PC-3 (cell line): ENCODE measurements around the gene UCN2. TPM values are rescaled to one million over a fixed set of nuclear protein-coding genes. Genes with fewer than 3 reads are reported as not detected.

Experiments
- ATAC-seq: fragments of 200-7000 bp; cut with Tn5 transposase; 2 replicates; pipeline ENCODE4 v1.9.1; 2020; ENCODE audit warnings: mild to moderate bottlenecking, moderate library complexity
- BruUV-seq: library from RNA; stranded (reverse); fragments of 400-500 nt; replicated peaks from 2 replicates; lab custom pipeline; 2021; lab: Mats Ljungman, UMichigan
- CTCF ChIA-PET: fragments of 300-600 bp; sonication (Branson Sonifier 250); formaldehyde crosslinking; loops from one replicate; lab custom pipeline; 2022; ENCODE audit warnings: antibody characterized with exemption; lab: Charles Lee
- POLR2A ChIA-PET: fragments of 300-600 bp; sonication (Branson Sonifier 250); formaldehyde crosslinking; loops from one replicate; lab custom pipeline; 2022; ENCODE audit warnings: antibody characterized with exemption; ENCODE audit not compliant: unreplicated experiment; lab: Charles Lee
- DNase-seq: peaks from one replicate; pipeline ENCODE4 v3.0.0-alpha.2; 2015
- H2AFZ ChIP-seq: fragments of 300-600 bp; sonication (generic); 2 replicates; pipeline ENCODE4 v1.6.0; 2016; ENCODE audit warnings: antibody characterized with exemption, low read length
- H3F3A ChIP-seq: fragments of 300-600 bp; sonication (generic); one replicate; pipeline ENCODE4 v1.6.0; 2017; ENCODE audit warnings: antibody characterized with exemption, low read length, control low read depth, mild to moderate bottlenecking; ENCODE audit not compliant: unreplicated experiment
- H3K27ac ChIP-seq: fragments of 300-600 bp; sonication (generic); 2 replicates; pipeline ENCODE4 v1.5.1; 2016; ENCODE audit warnings: mild to moderate bottlenecking, low read length
- H3K27me3 ChIP-seq: fragments of 300-600 bp; sonication (generic); 2 replicates; pipeline ENCODE4 v1.6.1; 2016; ENCODE audit warnings: low read length, mixed read lengths
- H3K36me3 ChIP-seq: fragments of 300-600 bp; sonication (generic); 2 replicates; pipeline ENCODE4 v1.6.1; 2016; ENCODE audit warnings: low read depth, mixed run types, low read length, mixed read lengths
- H3K4me1 ChIP-seq: fragments of 300-600 bp; sonication (generic); 2 replicates; pipeline ENCODE4 v1.5.1; 2016; ENCODE audit warnings: low read length; ENCODE audit not compliant: insufficient read depth
- H3K4me2 ChIP-seq: fragments of 300-600 bp; sonication (generic); 2 replicates; pipeline ENCODE4 v1.6.0; 2016; ENCODE audit warnings: low read length
- H3K4me3 ChIP-seq: fragments of 300-600 bp; sonication (generic); 2 replicates; pipeline ENCODE4 v1.5.1; 2016; ENCODE audit warnings: mild to moderate bottlenecking, low read length, mixed read lengths
- H3K79me2 ChIP-seq: fragments of 300-600 bp; sonication (generic); 2 replicates; pipeline ENCODE4 v1.6.1; 2017; ENCODE audit warnings: low read length, mixed read lengths
- H3K9ac ChIP-seq: fragments of 300-600 bp; sonication (generic); 2 replicates; pipeline ENCODE4 v1.6.0; 2016; ENCODE audit warnings: mild to moderate bottlenecking, low read length
- H3K9me2 ChIP-seq: fragments of 300-600 bp; sonication (generic); replicated peaks from 2 replicates; pipeline ENCODE4 v1.6.1; 2016; ENCODE audit warnings: mixed run types, low read length, mixed read lengths
- H3K9me3 ChIP-seq: fragments of 300-600 bp; sonication (generic); 2 replicates; pipeline ENCODE4 v1.6.1; 2016; ENCODE audit warnings: low read length, mixed read lengths
- H4K20me1 ChIP-seq: fragments of 300-600 bp; sonication (generic); 2 replicates; pipeline ENCODE4 v1.6.1; 2016; ENCODE audit warnings: low read length, mixed read lengths
- CTCF ChIP-seq: fragments of 300-600 bp; sonication (generic); conservative IDR thresholded peaks from 2 replicates; pipeline ENCODE4 v1.5.1; 2017; ENCODE audit warnings: antibody characterized with exemption, low read depth, mild to moderate bottlenecking, low read length
- EZH2 ChIP-seq: fragments of 300-600 bp; sonication (generic); IDR thresholded peaks from one replicate; pipeline ENCODE4 v1.6.1; 2017; ENCODE audit warnings: antibody characterized with exemption, mild to moderate bottlenecking, low read length; ENCODE audit not compliant: unreplicated experiment
- EZH2phosphoT487 ChIP-seq: fragments of 300-600 bp; sonication (generic); IDR thresholded peaks from 2 replicates; pipeline ENCODE4 v1.6.1; 2018; ENCODE audit warnings: mild to moderate bottlenecking, antibody characterized with exemption, low read length, borderline replicate concordance
- intact Hi-C: fragments of 100-400 bp; cut with micrococcal nuclease; formaldehyde crosslinking; loops from 2 replicates; pipeline ENCODE4 v1.9.0; 2023
- total RNA-seq: library from RNA; depleted of rRNA; stranded (reverse); fragments of >200 nt; gene quantifications from 2 replicates; pipeline ENCODE4 v1.2.3, GENCODE V29; 2014

The UCN2 gene
- total RNA-seq, 1 experiment from 2014 or later = 0.91 TPM

GRCh38 chr3:48600711-48601621 lies 37.4 kb upstream of the UCN2 start:
- H2AFZ ChIP-seq = no peak overlapping the region
- no peak overlapping the region for H3K27ac ChIP-seq
- CTCF ChIA-PET = no interaction called here
- peaks cover 54% of the 10 kb centered on the region for H3K4me1 ChIP-seq
- TF ChIP-seq CTCF = no peak
- H3K4me2 ChIP-seq = no peak overlapping the region
- BruUV-seq = no TSS peak
- no peaks in the 10 kb centered on the region for H4K20me1 ChIP-seq
- no peaks in the 10 kb centered on the region for H3K9me3 ChIP-seq
- H3K9me2 ChIP-seq = no peaks in the 10 kb centered on the region
- POLR2A ChIA-PET = no interaction called here
- H3K36me3 ChIP-seq = peaks cover 70% of the 10 kb centered on the region
- DNase-seq (no peak), ATAC-seq (no peak)
- H3K79me2 ChIP-seq = peaks cover 12% of the 10 kb centered on the region
- H3K9ac ChIP-seq = no peak overlapping the region
- no peak overlapping the region for H3K4me3 ChIP-seq
- H3F3A ChIP-seq = no peaks in the 10 kb centered on the region
- H3K27me3 ChIP-seq = no peaks in the 10 kb centered on the region
- intact Hi-C loops = no loop called here

DNA sequence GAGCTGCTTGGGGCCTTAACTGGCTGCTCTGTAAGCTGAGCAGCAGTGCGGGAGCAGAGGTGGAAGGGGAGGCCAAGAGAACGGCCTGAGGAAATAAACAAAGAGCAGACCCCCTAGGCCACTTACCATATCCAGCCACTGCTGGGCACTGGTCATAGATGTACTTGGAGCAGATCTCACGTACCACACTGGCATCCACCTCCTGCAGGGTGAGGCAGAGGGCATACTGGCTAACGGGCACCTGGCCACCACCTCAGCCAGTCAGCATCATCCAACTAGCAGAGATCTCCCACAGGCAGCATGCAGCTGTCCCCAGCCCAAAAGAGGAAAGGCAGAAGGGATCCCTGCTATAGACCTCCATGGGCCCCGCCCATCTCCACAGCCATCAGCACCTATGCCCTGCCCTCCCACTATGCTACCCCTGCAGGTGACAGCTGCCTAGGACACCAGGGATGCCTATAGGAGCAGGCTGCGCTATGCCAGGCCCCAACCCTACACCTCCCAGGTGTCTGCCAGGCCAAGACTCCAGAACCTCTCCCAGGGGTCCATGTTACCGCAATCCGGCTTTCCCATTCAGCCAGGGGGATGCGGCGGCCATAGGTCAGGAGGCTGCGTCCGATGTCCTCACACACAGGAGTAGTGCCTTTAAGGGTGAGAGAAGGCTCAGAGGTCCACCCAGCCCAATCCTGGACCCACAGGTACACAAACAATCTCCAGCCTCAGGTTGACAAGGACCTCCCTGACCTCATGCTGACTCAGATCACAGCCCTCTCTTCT lies 36.1 kb upstream of the UCN2 start:
- H3K4me2 ChIP-seq = peak overlapping the region; percentile 59
- intact Hi-C loops = loop anchor here (5.0 kb wide), 1 partner anchor 42 kb away; the partner anchor contains the start of gene PFKFB4
- BruUV-seq = no TSS peak
- no peaks in the 10 kb centered on the region for H3F3A ChIP-seq
- H3K4me1 ChIP-seq = peaks cover 67% of the 10 kb centered on the region
- ChIA-PET CTCF (no interaction called here), POLR2A (no interaction called here)
- TF ChIP-seq EZH2 (no peak), EZH2phosphoT487 (no peak), CTCF (no peak)
- H3K4me3 ChIP-seq = no peak overlapping the region
- no peaks in the 10 kb centered on the region for H3K9me2 ChIP-seq
- peak overlapping the region; percentile 89 for H3K27ac ChIP-seq
- peak overlapping the region; percentile 4; the same call in 1 of the 2 replicates for H3K9ac ChIP-seq
- no peaks in the 10 kb centered on the region for H3K9me3 ChIP-seq
- no peaks in the 10 kb centered on the region for H3K79me2 ChIP-seq
- DNase-seq (no peak), ATAC-seq (no peak)
- H3K27me3 ChIP-seq = no peaks in the 10 kb centered on the region
- H3K36me3 ChIP-seq = peaks cover 58% of the 10 kb centered on the region
- no peaks in the 10 kb centered on the region for H4K20me1 ChIP-seq
- H2AFZ ChIP-seq = no peak overlapping the region
